ENCODE results near the gene POLE. TPM values are rescaled to one million over a fixed set of nuclear protein-coding genes. Genes with fewer than 3 reads are reported as not detected.
A peak's percentile ranks its signal among the peaks of the same experiment; 100 is the strongest.

The POLE gene
- total RNA-seq, 1 donor from 2014 or later = 10.3 TPM

DNA sequence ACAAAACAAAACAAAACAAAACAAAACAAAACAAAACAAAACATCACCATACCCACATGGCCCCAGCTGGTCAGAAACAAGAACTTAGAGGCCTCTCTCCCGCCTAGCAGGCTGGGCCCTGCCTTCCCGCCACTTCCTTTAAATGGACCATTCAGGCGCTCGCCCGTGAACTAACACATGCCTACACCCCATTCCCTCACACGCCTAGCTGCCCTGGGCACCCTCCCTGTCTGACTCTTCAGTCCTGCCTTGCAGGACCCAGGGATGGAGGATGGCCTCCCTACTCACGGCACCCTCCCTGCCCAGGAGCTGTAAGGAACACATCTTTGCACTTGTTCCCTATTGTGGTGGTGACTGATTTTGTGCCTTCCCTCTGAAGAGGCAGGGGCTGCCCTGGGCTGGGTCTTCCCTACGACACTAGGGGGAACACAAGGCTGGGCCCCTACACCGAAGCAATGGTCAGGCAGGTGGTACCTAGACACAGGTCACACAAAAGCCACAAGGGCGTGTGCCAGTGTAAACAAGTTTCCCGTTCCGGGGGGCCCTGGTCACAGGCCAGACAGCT lies 47.1 kb downstream of the POLE start:
- ATAC-seq (ENCODE audit: poor library complexity) (no peak), DNase-seq (no peak)
- intact Hi-C loops (cut with DNase I) = loop anchor here (10.0 kb wide), 1 partner anchor 485 kb away; no protein-coding TSS in a partner anchor

DNA sequence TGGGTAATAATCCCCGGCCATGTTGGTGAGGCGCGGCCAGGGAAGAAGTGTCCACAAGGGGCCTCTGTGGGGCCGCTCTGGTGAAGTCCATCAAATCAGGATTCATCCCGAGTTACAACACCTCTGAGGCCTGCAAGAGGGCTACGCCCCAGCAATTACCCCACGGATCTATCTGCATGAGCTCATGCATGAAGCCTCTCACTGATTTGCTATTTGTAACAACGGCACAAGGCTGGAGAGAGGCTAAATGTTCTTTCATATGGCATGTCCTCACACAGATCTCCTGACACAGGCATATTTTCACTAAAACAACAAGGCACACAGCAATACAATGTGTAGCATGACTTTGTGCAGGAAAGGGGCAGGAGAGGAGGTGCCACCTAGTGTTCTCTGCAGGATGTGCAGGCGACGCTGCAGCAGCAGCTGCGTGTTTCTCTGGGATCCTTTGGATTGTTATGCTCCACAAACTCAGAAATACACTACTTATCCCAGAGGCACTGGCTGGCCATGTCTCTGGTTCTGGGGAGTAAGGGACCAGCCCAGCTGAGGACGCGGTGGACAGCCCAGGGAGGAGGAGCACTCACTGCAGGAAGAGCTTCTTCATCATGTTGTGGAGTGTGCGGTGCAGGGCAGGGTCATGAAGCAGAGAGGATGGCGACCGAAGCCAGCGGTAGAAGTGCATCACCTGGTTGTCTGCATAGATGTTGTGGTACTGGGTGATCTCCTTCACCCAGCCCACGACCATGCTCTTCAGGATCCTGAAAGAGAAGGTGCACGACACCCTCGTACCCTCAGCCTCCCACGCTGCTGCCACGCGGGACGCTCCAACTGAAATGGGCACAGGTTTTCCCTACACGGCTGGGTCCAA lies 48.4 kb downstream of the POLE start:
- DNase-seq (no peak), ATAC-seq (ENCODE audit: poor library complexity) (peak; percentile 62)
- intact Hi-C loops (cut with DNase I) = no loop called here

DNA sequence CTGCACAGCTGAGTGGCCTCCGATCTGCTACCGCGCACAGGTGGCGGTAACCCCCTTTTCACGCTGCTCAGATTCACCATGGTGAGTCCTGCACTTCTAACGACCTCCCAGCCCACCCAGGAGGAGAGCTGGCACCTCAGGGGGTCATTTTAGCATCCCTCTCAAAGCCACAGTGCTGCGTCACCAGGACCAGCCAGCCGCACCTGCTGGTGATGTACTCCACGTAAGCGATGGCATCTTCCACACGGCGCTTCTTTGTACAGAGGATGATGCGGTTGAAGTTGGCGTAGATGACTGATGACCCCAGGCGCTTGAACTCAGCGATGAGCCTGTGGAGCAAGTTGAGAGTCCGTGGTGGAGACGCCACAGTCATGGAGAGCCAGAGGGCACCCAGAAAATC lies 49.3 kb downstream of the POLE start:
- intact Hi-C loops (cut with DNase I) = no loop called here
- ATAC-seq (ENCODE audit: poor library complexity) = no peak

DNA sequence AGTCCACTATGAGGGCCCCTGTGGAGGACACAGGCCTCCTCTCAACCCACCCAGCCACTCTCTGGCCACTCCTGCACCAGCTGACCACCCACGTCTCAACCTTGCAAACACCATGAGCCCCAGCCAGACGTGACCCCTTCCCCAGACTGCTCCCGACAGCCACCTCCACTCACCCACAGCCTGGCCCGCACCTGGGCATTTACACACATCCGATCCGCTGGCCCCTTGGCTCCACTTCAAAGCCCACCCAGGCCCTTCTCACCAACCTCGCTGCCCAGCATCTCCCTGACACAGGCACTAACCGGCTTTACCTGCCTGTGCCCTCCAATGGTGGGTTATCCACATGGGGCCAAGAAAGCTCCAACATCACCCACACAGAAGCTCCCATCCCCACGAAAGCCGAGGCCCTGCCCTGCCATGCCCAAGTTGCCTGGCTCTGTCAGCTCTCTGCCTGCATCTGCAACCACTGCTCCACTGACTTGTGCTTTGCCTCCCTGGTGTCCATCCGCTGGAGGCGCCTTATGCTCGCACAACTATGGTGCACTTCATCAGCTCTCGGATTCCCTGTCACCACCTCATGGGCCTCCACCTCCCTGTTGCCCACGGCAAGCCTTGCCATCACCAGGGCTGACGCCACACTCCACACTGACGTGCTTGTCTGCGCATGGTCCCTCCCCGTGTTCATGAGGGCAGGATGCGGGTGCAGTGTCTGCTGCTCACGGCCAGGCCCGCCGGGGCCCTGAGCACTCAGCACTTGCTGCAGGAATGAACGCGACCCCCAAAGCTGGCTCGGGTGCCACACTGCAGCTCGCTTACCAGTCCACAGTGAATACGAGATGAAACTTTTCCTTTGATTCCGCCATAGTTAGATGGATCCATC lies 51.8 kb downstream of the POLE start:
- no peak for ATAC-seq (ENCODE audit: poor library complexity)
- no peak for DNase-seq
- intact Hi-C loops (cut with DNase I) = no loop called here

More for the DNA sequence above, 49.3 kb downstream of the POLE start:
- no peak for DNase-seq

DNA sequence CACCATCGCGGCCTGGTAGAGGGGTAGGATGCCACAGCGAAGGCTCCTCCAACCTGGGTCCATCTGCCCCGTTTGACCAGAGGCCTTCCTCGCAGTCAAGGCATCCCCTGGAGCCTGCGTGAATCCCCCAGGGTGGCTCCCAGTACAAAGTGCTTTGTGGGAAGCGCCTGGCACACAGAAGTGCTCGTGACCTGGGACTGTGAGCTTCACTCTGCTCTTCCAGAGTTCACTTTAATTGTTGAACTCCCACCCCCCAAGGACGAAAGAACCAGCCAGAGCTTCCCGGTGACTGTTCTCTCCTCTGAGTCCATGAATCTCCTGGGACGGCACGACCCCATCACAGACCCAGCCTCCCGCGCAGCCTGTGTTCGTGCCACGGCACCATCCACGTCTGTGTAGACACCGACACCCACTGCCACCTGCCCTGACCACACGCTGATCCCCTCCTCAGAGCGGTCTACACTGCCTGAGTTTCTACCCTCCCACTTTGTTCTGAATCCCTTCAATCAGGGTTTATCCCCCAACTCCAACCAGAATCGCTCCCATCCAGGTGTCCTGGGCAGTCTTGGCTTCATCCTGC lies 52.6 kb downstream of the POLE start:
- intact Hi-C loops (cut with DNase I) = no loop called here
- no peak for DNase-seq

DNA sequence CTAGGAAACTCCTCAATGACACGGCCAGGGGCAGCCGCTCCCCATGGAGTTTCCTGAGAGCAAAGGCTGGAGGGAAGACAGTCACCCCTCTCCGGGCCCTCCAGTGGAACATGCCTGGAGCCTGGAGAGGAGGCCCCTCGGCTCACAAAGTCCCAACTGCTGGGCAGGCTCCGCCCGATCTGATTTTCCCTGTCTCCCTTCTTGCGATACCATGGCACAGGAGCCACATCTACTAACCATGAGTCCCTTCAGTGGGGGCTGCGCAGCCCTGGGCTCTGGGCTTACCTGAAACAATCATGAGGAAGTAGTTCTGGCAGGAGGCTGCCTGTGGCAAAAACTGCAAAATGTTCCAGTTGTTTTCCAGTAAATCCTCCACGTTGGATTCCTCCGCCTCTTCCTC lies 53.2 kb downstream of the POLE start:
- intact Hi-C loops (cut with DNase I) = no loop called here
- DNase-seq (no peak), ATAC-seq (ENCODE audit: poor library complexity) (no peak)

More for the DNA sequence above, 52.6 kb downstream of the POLE start:
- no peak for ATAC-seq (ENCODE audit: poor library complexity)

DNA sequence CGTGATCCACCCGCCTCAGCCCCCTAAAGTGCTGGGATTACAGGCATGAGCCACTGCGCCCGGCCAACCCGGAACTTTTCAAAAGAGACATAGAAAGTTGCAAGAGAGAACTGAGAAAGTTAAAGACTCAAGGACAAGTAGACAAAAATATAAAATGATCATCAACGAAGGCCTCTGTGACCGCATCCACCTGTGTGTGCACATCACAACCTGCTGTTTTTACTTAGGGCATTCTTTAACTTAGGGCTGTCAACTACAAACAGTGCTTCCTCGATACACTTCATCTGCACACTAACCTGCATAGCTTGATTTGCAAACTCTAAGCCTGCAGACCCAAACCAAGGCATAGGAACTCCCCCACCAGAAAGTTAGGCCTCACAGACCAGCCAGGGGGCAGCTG lies 53.7 kb downstream of the POLE start:
- no peak for ATAC-seq (ENCODE audit: poor library complexity)
- DNase-seq = no peak
- intact Hi-C loops (cut with DNase I) = no loop called here

DNA sequence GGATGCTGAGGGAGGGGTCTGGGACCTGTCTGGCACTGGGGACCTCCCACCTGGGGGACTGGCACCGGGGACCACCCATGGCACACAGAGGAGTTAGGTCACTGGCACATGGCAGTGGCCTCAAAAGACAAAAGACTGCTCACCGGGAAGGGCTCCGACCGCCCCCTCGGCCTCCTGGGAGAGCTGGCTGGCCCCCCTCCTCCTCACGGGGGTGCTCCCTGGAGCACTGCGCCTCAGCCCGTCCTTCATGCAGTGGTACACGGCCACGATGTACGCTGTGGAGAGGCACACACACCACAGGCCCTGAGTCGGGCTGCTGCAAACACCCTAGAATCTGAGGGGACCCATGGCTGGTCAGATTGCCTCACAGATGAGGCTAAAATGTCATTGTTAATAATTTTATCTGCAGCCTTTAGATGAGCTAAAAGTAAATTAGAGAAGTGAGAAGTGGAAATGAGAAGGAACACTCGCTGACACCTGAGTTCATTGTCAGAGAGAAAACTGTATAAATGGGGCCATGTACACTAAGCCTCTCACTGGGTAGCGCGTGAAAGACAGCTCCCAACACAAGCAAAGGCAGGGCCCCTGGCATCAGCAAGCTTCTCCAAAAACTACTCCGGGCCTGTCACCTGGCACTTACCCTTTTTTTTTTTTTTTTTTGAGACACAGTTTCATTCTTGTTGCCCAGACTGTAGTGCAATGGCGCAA lies 54.5 kb downstream of the POLE start:
- intact Hi-C loops (cut with DNase I) = no loop called here
- ATAC-seq (ENCODE audit: poor library complexity) (no peak), DNase-seq (no peak)

DNA sequence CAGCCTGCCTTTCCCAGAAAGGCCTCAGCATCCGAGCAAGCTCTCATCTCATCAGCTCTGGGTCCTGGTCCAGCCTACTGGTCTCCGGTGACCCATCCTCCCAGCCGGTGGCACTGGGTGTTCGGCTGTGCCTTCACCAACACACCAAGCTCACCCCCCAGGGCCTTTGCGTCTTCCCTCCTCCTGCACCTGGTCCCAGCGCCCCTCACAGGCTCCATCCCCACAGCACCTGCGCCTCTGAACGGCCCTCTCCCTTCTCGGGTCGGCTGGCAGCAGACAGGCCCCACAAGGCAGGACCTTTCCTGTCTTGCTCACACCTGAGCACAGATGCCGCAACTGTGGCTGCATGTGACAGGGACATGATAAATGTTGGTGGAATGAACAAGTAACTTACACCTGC lies 55.5 kb downstream of the POLE start:
- no peak for ATAC-seq (ENCODE audit: poor library complexity)
- DNase-seq = no peak
- intact Hi-C loops (cut with DNase I) = no loop called here

DNA sequence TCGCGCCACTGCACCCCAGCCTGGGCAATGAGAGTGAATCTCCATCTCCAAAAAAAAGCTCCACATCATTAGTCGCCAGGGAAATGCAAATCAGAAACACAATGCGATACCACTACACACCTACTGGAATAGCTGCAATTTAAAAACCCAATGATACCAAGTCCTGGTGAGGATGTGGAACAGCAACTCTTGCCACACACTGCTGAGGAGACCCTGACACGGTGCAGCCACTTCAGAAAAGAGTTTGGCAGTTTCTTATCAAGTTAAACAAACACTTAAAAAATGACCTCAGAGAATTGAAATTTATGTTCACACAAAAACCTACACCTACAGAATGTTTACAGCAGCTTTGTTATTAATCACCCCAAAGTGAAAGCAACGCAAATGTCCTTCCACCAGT lies 56.5 kb downstream of the POLE start:
- DNase-seq (no peak), ATAC-seq (ENCODE audit: poor library complexity) (no peak)
- intact Hi-C loops (cut with DNase I) = no loop called here

DNA sequence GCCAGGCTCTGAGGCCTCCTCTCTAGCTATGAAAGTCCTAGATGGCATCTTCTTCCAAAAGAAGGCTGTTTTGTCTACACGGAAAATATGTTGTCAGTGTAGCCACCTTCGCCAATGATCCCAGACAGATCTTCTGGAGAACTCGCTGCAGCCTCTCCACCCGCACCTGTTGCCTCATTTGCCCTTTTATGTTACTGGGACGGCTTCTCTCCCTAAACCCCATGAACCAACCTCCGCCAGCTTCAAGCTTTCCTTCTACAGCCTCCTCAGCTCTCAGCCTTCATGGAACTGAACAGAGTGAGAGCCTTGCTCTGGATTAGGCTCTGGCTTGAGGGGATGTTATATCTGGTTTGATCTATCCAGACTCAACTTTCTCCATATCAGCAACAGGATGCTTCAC lies 57.8 kb downstream of the POLE start:
- intact Hi-C loops (cut with DNase I) = no loop called here
- no peak for DNase-seq
- no peak for ATAC-seq (ENCODE audit: poor library complexity)

DNA sequence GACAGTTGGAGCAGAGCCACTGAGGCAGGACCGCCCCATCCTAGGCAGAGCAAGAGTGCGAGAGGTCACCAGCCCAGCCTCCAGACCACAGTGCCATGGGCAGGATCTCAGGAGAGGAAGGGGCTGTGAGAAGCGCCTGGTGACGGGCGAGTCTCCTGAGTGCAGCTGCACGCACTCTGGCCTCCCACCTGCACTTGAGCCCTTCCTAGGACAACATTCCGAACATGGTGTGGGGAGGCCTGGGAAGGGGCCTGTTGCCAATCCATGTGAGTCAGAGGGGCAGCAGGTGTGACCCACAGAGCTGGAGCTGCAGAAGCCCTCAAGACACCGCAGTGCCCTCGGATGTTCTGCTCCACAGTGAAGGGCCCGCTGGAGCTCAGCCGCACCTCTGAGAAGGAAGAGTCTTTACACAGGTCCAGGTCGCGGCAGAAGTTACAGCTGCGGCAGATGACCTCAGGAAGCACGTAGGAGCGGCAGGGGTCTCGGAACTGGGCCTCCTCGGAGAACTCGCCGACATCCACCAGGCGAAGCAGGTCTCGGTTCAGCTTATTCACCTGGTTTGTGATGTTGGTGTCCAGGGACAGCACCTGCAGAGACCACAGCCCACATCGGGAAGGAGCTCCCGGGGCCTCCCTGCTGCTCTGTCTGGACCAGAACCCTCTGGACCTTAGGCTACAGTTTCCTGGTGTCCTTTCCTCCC lies 61.3 kb downstream of the POLE start:
- ATAC-seq (ENCODE audit: poor library complexity) (no peak), DNase-seq (no peak)
- intact Hi-C loops (cut with DNase I) = no loop called here

DNA sequence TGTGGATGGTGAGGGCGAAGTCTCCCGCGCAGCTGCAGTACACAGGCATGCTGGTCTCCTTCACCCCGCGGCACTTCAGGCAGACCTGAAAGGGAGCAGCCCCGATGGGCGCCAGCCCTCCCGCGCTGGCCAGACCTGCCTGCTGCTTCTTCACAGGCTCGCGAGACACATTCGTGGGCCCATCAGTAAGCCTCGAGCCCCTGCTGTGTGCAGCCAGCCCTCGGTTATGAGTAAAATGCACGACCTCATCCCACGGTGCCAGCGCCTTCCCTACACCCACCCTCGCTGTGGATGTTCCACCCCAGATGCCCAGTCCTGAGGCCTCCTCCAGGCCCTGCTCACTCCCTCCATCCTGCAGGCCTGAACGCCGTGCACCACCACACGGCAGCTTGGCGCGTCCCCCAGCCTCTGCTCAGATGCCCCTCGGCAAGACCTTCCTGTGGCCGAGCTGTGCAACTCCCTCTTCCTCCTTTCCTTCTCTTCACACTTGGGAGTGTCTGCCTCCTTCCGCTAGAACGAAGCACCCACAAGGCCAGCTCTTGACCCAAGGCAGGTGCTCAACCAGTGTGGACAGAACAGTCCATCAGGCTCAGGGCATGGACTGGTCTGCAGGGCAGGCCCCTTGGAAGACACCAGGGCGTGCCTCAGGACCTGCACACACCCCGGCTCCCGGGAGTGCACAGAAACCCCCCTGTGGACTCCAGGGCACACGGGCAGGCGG lies 62.1 kb downstream of the POLE start:
- ATAC-seq (ENCODE audit: poor library complexity) (no peak), DNase-seq (no peak)
- intact Hi-C loops (cut with DNase I) = no loop called here

DNA sequence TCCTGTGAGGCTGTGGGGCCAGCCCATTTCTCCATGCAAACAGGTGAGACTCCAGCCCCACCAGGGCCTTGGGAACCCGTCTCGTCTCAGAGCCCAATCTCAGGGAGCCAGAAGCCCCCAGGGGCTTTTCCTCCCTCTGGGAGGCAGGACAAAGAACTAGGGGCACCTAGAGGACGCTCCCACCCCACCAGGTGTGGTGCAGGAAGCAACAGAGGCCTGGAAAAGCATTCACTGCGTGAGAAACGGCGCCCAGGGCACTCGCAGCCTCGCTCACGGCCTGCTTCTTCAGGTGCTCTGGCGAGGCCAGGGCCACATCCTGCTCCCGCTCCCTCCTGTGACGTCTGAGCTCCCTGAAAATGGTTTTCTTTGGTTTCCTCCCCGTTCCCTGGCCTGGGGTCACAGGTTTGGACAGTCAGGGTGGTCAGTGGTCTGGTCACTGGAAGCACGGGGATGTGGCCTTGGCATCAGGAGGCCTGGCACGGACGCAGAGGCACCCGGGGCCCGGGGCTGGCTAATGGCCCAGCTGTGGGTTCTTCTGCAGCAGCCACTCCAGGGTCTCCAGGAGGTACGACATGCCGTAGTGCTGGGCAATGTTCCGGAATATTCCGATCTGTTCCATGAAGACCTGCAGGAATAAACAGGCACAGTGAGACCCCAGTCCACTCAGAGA lies 62.8 kb downstream of the POLE start:
- DNase-seq = no peak
- ATAC-seq (ENCODE audit: poor library complexity) = no peak
- intact Hi-C loops (cut with DNase I) = no loop called here

DNA sequence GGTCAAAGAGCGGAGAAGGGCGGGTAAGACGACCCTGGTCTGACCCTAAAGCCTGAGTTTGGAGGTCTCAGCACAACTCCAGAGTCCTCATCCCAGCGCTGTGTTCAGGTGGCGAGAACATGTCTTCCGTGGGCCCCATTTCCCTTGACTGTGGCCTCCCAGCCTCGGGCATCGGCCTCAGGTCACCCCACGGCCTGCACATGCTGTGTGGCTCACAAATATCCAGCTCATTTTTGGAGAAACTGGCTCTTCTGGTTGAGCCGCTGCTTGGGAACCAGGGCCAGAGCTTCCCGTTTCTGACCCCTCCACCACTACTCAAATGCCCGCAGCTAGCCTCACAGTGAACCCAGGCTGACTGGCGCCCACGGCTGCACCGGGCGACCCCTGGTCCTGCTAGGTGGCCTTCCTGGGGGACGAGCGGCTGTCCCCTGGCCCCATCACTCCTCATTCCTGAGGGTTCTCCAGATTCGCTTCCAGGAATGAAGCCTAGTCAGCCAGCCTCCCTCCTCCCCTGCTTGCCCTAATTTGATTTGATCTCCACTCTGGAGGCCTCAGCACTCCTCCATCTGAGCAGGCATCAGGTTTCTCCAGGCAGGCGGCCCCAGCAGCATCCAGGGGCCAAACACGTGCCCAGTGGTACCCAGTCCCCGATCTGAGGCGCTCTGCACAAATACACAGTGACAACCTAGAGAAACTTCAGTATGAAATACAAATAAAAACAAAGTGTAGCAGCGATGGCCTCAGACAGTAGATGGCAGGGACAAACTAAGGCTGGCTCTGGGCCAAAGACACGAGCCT lies 63.9 kb downstream of the POLE start:
- intact Hi-C loops (cut with DNase I) = no loop called here
- ATAC-seq (ENCODE audit: poor library complexity) (no peak), DNase-seq (no peak)

DNA sequence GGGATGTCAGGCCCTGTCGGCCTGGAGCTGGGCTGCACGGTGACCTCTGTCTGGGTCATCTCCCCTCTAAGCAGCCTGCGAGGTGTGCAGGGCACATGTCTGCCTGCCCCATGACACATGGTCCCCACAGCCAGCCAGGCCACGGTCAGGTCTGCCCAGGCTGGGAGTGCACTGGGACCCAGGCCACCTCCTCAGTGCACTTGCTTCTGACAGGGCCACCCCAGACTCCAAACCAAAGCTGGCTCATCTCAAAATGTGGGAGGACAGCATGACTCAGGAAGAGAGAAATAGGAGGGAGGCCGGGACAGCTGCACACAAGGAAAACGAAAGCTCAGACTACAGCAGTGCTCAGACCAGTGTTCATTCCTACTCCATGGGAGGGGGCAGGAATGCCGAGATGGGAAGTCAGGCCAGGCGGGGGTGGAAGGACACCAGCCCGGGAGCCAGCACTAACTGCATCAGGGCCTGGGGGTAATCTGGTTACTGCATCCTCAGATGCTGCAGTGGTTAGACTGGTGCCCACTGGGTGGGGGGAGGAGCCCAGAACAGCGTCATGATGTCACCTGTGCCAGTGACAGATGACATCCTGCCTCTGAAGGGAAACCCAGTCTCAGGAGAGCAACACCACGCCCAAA lies 64.6 kb downstream of the POLE start:
- DNase-seq (no peak), ATAC-seq (ENCODE audit: poor library complexity) (peak; percentile 47)
- intact Hi-C loops (cut with DNase I) = no loop called here
